Endothelial cell of umbilical vein (primary cell): Measurements from ENCODE around the gene PSME3IP1. TPM values are rescaled to one million over a fixed set of nuclear protein-coding genes. Genes with fewer than 3 reads are reported as not detected.

Experiments used
- BruUV-seq: library from RNA; stranded (reverse); fragments of 400-500 nt; replicated peaks from 2 replicates; lab custom pipeline; 2021; lab: Mats Ljungman, UMichigan
- CTCF ChIA-PET: fragments of 300-600, 350-600 bp; sonication (Branson Sonifier 250); formaldehyde crosslinking; loops from one replicate; lab custom pipeline; 2021; ENCODE audit warnings: antibody characterized with exemption, inconsistent platforms; lab: Charles Lee
- POLR2A ChIA-PET: fragments of 300-600, 350-600 bp; sonication (Branson Sonifier 250); formaldehyde crosslinking; loops from one replicate; lab custom pipeline; 2021; ENCODE audit warnings: antibody characterized with exemption, inconsistent platforms; lab: Charles Lee
- DNase-seq: peaks from one replicate; pipeline ENCODE4 v3.0.0-alpha.2; 2011; ENCODE audit warnings: low read depth, low spot score
- FAIRE-seq: peaks from 2 replicates; lab custom pipeline; 2011; peaks lifted over from hg19 to GRCh38; lab: Jason Lieb, UNC
- H2AFZ ChIP-seq: 2 replicates; pipeline ENCODE4 v1.6.0; 2012; ENCODE audit warnings: low read depth, low read length, control low read depth, inconsistent platforms
- H3K27ac ChIP-seq: 2 replicates; pipeline ENCODE4 v1.5.1; 2011; ENCODE audit warnings: low read depth, mild to moderate bottlenecking, control low read depth, low read length, moderate library complexity; ENCODE audit not compliant: insufficient read depth
- H3K27me3 ChIP-seq, 2 experiments: 2 replicates each; pipeline versions ENCODE4 v1.6.0 to v1.6.1; 2011; ENCODE audit warnings: low read length in 2 of 2, mixed read lengths in 1 of 2; ENCODE audit not compliant: control insufficient read depth in 2 of 2, insufficient read depth in 2 of 2
- H3K36me3 ChIP-seq, 2 experiments: 2 replicates in 1 of 2; 3 replicates in 1 of 2; pipeline ENCODE4 v1.5.1; 2011; ENCODE audit warnings: low read length in 2 of 2, mild to moderate bottlenecking in 1 of 2, moderate library complexity in 1 of 2; ENCODE audit not compliant: control insufficient read depth in 2 of 2, insufficient read depth in 2 of 2; ENCODE audit errors: extremely low read depth in 1 of 2
- H3K4me1 ChIP-seq: 3 replicates; pipeline ENCODE4 v1.5.1; 2011; ENCODE audit warnings: mild to moderate bottlenecking, low read length; ENCODE audit not compliant: control insufficient read depth, insufficient read depth; ENCODE audit errors: extremely low read depth
- H3K4me2 ChIP-seq: 2 replicates; pipeline ENCODE4 v1.6.1; 2011; ENCODE audit warnings: low read length, control low read depth, mixed read lengths; ENCODE audit not compliant: insufficient read depth
- H3K4me3 ChIP-seq, 3 experiments: fragments of 200-600 bp in 1 of 3; sonication (generic), shearing (Covaris generic) in 1 of 3; replicated peaks in 1 of 3; 2 replicates each; pipeline ENCODE4 v1.5.1; 2011 to 2016; ENCODE audit warnings: control low read depth in 3 of 3, low read length in 3 of 3, mild to moderate bottlenecking in 2 of 3, inconsistent platforms in 1 of 3, low read depth in 1 of 3, moderate library complexity in 1 of 3; ENCODE audit not compliant: insufficient read depth in 1 of 3
- H3K79me2 ChIP-seq: 2 replicates; pipeline ENCODE4 v1.6.0; 2012; ENCODE audit warnings: low read length, inconsistent platforms; ENCODE audit not compliant: control insufficient read depth, insufficient read depth
- H3K9ac ChIP-seq: replicated peaks from 2 replicates; pipeline ENCODE3; 2011; ENCODE audit warnings: low read length, control low read depth; ENCODE audit not compliant: insufficient read depth; ENCODE audit errors: extremely low read depth
- H3K9me1 ChIP-seq: replicated peaks from 3 replicates; pipeline ENCODE4 v1.6.0; 2011; ENCODE audit warnings: mild to moderate bottlenecking, low read length; ENCODE audit not compliant: control insufficient read depth, insufficient read depth; ENCODE audit errors: extremely low read depth
- H3K9me3 ChIP-seq: replicated peaks from 2 replicates; pipeline ENCODE4 v1.5.1; 2012; ENCODE audit warnings: low read length, inconsistent platforms; ENCODE audit not compliant: control insufficient read depth, insufficient read depth
- H4K20me1 ChIP-seq: replicated peaks from 2 replicates; pipeline ENCODE3; 2011; ENCODE audit warnings: mild to moderate bottlenecking, low read length; ENCODE audit not compliant: control insufficient read depth, insufficient read depth; ENCODE audit errors: extremely low read depth
- EZH2 ChIP-seq: IDR thresholded peaks from 2 replicates; pipeline ENCODE4 v1.6.1; 2012; ENCODE audit warnings: borderline replicate concordance, low read depth, mild to moderate bottlenecking, moderate library complexity, low read length, inconsistent platforms; ENCODE audit not compliant: severe bottlenecking
- FOS ChIP-seq: IDR thresholded peaks from 2 replicates; pipeline ENCODE4 v1.6.1; 2011; ENCODE audit warnings: mild to moderate bottlenecking, low read length, moderate library complexity, borderline replicate concordance; ENCODE audit not compliant: insufficient read depth
- GATA2 ChIP-seq: IDR thresholded peaks from 2 replicates; pipeline ENCODE4 v1.7.0; 2011; ENCODE audit warnings: low read depth, mild to moderate bottlenecking, moderate library complexity, mixed read lengths, low read length; ENCODE audit not compliant: insufficient read length, insufficient read depth
- JUN ChIP-seq: IDR thresholded peaks from 2 replicates; pipeline ENCODE4 v1.6.1; 2011; ENCODE audit warnings: borderline replicate concordance, low read depth; ENCODE audit not compliant: insufficient read length, insufficient read depth
- MYC ChIP-seq: IDR thresholded peaks from one replicate; pipeline ENCODE4 v1.6.1; 2011; ENCODE audit warnings: mild to moderate bottlenecking, low read depth, low read length
- POLR2A ChIP-seq: IDR thresholded peaks from 2 replicates; pipeline ENCODE4 v1.6.1; 2012; ENCODE audit warnings: low read depth, mild to moderate bottlenecking, control low read depth, low read length
- POLR2AphosphoS5 ChIP-seq: IDR thresholded peaks from 2 replicates; pipeline ENCODE4 v1.6.1; 2012; ENCODE audit warnings: low read depth, mild to moderate bottlenecking, control low read depth, low read length, moderate library complexity; ENCODE audit not compliant: insufficient read depth
- dilution Hi-C: fragments of 300-500 bp; cut with MboI; formaldehyde crosslinking; loops from one replicate; pipeline ENCODE4 v1.15.0; 2019; ENCODE audit warnings: low sequenced_read_pairs; ENCODE audit not compliant: extremely low pct_ligation_motif_present
- intact Hi-C: fragments of 100-400 bp; cut with micrococcal nuclease; formaldehyde crosslinking; loops from one replicate; pipeline ENCODE4 v1.10.0; 2022
- polyA plus RNA-seq, 4 experiments: library from polyadenylated mRNA; depleted of rRNA in 3 of 4; stranded (reverse) in 3 of 4; unstranded in 1 of 4; fragments of >200 nt; gene quantifications; 2 replicates each; pipeline versions ENCODE4 v1.2.1 to v1.2.3, GENCODE V29; 2011 to 2012; ENCODE audit warnings: missing spikeins in 1 of 4
- total RNA-seq: library from RNA; stranded (reverse); gene quantifications from 2 replicates; pipeline ENCODE4 v1.2.3, GENCODE V29; 2021
- TF ChIP-seq, protein P1 (sequence below), 2 donors: IDR thresholded peaks; 1 replicate in 1 of 2; 2 replicates in 1 of 2; pipeline ENCODE4 v1.5.1; 2011; ENCODE audit warnings: low read length in 2 of 2, mild to moderate bottlenecking in 2 of 2, moderate library complexity in 2 of 2, control low read depth in 1 of 2, inconsistent platforms in 1 of 2, low read depth in 1 of 2; ENCODE audit not compliant: insufficient read depth in 1 of 2; ENCODE audit errors: extremely low read depth in 1 of 2

The PSME3IP1 gene
- total and polyA plus RNA-seq, 2 donors (not counting 3 experiments of a cell fraction or from before 2014, with no cell fraction given), result 86.2 to 91.8 TPM

DNA sequence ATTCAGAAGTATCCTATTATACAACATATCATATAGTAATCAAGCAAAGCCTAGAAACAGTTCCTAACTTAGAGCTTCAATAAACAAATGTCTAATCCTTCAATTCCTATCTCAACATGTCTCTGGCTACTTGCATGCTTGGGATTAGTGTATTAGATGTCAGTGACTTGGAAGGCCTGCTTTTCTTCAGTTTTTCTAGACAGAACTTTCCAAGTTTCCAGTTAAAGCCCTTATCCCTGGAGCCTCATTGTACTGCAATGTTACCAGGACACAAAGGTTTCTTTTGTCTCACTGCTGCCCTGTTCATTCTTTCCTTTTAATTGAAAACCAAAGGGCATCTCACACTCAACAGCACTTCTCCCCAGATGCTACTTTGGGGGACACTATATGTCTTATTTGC, 16.5 kb downstream of the PSME3IP1 start:
- no peak overlapping the region for H3K4me2 ChIP-seq
- no TSS peak for BruUV-seq
- no peaks in the 10 kb centered on the region for H3K79me2 ChIP-seq
- ChIA-PET POLR2A (no interaction called here), CTCF (interaction anchor here (0.8 to 5.7 kb wide), 6 partner anchors 25 to 205 kb away, joined by 3 to 71 read pairs (median 4); partner anchors contain the start of gene CPNE2)
- no peak overlapping the region for H3K9ac ChIP-seq
- H2AFZ ChIP-seq, result no peak overlapping the region
- H4K20me1 ChIP-seq, result no peaks in the 10 kb centered on the region
- H3K27ac ChIP-seq, result no peak overlapping the region
- H3K4me1 ChIP-seq, result no peaks in the 10 kb centered on the region
- dilution Hi-C loops, result no loop called here
- FAIRE-seq (no peak), DNase-seq (no peak)
- H3K27me3 ChIP-seq, result no peaks in the 10 kb centered on the region
- intact Hi-C loops, result no loop called here
- peaks cover 12% of the 10 kb centered on the region in 2 experiments for H3K36me3 ChIP-seq
- TF ChIP-seq FOS (no peak), EZH2 (no peak), GATA2 (no peak), JUN (no peak), POLR2A (no peak), POLR2AphosphoS5 (no peak), MYC (no peak)
- TF ChIP-seq, protein P1, sequence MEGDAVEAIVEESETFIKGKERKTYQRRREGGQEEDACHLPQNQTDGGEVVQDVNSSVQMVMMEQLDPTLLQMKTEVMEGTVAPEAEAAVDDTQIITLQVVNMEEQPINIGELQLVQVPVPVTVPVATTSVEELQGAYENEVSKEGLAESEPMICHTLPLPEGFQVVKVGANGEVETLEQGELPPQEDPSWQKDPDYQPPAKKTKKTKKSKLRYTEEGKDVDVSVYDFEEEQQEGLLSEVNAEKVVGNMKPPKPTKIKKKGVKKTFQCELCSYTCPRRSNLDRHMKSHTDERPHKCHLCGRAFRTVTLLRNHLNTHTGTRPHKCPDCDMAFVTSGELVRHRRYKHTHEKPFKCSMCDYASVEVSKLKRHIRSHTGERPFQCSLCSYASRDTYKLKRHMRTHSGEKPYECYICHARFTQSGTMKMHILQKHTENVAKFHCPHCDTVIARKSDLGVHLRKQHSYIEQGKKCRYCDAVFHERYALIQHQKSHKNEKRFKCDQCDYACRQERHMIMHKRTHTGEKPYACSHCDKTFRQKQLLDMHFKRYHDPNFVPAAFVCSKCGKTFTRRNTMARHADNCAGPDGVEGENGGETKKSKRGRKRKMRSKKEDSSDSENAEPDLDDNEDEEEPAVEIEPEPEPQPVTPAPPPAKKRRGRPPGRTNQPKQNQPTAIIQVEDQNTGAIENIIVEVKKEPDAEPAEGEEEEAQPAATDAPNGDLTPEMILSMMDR (IDR thresholded peaks at IDR 0.05; ENCODE audit: extremely low read depth in 1 of 2, insufficient read depth in 1 of 2, low read depth in 1 of 2, low read length in 2 of 2), result no peak
- H3K4me3 ChIP-seq, result no peak overlapping the region
- no peaks in the 10 kb centered on the region for H3K9me1 ChIP-seq
- no peaks in the 10 kb centered on the region for H3K9me3 ChIP-seq
